Posterior cingulate gyrus (tissue), 11 donors: ENCODE results near the gene MESP2.

Experiments
- DNase-seq, 10 donors: peaks; one replicate each; pipeline versions ENCODE4 v3.0.0 to v3.0.0-alpha.2; 2020 to 2021; ENCODE audit warnings: mixed read lengths in 3 of 10
- intact Hi-C: fragments of 100-400 bp; cut with DNase I; formaldehyde crosslinking; loops from one replicate; pipeline ENCODE4 v1.15.1; 2023

The MESP2 gene

DNA sequence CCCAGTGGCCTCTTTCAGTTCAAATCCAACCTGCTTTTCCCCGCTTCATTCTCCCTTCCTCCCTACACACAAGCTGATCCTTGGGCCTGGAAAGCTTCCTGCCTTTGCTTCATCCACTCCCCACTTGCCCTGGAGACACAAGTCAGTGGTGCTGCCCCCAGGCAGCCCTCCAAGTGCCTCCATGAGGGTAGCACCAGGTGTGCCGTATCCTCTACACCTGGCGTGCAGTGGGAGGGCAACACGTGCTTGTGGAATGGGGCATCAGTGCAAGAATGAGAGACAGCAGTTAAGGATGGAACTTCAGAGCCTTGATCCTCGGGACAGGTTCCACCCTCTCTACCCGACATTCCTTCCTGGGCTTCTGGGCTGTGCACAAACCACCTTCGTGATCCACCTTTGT is 34.7 kb downstream of the MESP2 start:
- intact Hi-C loops = no loop called here

DNA sequence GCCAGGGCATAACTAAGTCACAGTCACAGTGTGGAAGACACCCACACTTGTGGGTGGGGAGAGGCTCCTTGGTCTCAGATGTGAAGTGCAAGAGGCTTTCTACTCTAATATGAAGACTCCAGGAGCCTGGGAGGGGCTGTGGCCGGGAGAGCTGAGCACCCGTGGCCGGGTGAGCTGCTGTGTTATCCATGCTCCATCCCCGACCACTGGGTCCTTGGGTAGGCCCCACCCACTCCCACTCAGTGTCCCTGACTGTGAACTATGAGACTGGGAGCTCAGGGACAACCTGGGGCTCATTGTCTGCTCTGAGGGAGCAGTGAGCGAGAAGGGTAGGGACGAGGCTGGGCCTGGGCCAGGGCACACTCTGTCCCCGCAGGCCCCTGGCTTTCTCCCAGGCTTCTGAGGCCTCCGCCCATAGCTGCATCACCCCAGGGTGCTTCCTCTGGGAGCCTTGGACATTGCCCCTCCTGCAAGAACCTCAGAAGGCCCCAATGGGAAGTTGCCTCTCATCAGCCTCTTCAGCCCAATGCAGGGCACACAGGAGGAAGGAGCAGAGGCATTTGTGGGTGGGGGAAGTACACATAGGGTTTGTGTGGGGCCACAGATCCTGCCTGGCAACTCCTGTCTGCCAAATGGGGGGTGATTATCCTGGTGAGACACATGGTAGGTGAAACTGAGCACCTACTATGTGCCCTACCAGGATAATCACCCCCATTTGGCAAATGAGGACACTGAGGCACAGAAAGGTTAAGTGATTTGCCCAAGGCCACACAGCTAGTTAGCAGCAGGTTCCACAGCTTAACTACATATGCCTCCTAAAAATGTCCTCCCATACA is 36.1 kb downstream of the MESP2 start:
- intact Hi-C loops = no loop called here
- peak in 1 of 10 donors; percentile 44 for DNase-seq

More for the DNA sequence above, 34.7 kb downstream of the MESP2 start:
- DNase-seq = no peak

DNA sequence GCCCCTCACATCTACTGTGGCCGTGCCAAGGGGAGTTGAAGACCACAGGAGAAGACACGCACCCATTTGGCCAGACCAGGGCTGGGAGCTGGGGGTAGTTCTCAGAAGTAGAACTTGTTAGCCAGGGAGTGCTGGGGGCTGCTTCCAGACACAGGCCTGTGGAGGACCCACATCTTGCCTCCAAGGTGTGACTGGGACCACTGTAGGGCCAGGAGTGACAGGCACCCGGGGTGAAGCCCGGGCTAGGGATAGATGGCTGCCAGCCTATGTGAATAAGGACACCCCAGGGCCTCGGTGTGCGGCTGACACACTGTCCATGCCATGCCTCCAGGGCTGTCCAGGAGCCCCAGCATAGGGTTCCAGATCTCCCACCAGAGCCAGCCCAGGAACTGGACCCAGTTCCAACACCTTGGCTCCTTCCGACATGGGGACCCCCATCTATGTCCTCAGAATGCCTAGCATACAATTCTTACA is 36.8 kb downstream of the MESP2 start:
- DNase-seq = peak in 3 of 10 donors; percentile 15 to 62 (median 55)
- intact Hi-C loops = no loop called here

DNA sequence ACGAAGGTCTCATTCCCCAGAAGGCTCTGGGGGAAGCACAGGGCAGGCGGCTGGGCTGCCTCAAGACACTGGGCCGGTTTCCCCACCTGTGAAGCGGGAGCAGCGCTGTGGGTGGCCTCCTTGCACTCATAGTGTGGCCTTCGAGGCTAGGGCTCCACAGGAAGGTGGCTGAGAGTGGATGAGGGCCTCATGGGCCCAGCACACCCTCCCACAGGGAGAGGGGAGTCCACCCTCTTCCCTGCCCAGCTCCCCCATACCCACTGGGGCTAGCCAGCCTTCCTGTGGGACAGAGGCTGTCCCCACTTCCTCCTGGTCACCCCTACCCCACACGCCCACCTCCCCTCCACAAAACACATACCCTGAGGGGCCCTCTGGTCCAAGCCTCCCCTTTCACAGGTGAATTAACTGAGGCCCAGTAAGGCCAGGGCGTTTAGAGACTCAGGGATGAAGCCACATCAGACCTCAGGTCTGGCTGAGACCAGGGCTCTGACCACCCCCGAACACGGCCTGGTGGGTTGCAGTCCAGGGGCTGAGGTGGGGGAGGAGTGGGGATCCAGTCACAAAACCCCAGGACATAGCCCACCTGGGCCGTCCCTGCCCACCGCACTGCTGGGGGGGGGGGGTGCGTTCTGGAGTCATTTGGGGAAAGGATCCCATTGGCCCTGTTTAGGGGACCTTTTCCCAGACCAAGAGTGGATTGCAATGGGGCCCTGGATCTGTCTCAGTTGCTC is 37.4 kb downstream of the MESP2 start:
- intact Hi-C loops = no loop called here
- peak in 2 of 10 donors; percentile 54 to 57 for DNase-seq

DNA sequence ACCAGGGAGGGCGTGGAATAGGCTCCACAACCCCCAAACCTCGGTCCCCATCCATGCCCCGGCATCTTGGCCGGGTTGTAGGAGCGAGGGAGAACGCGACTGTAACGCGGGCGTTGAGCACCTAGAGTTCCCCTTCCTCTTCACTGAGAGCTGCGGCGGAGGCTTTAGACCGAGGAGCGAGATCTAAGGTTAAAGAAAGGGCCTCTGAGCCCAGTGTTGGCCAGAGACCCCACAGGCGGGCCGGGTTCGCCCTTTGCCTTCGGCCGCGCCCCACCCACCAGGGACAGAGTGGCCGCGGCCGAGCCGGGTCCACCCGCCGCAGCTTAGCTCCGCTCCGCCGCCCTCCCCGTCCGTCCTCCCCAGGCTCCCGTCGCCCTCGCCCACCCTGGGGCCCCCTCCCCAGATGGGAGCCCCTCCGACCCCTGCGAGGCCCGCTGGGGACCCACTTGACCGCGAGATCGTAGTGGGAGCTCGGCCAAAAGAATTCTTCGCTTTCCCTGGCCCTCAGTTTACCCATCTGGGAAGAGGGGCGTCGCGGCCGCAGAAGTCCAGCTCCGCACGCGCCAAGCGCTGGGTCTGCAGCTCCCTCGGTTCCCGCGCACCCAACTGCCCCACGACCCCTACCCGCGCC is 38.1 kb downstream of the MESP2 start:
- no peak for DNase-seq
- intact Hi-C loops = no loop called here

DNA sequence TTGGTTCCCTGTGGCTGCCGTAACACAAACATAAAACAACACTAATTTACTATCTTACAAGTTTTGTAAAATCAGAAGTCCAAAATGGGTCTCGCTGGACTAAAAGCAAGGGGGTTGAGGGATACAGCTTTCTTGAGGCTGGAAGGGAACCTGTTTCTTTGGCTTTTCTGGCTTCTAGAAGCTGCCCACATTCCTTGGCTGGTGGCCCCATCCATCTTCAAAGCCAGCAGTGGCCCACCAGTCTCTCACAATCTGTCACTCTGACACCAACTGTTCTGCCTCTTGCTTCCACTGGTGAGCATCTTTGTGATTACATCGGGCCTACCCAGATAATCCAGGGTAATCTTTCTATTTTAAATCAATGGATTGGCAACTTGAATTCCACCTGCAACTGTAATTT is 39.6 kb downstream of the MESP2 start:
- intact Hi-C loops = no loop called here
- DNase-seq = no peak

DNA sequence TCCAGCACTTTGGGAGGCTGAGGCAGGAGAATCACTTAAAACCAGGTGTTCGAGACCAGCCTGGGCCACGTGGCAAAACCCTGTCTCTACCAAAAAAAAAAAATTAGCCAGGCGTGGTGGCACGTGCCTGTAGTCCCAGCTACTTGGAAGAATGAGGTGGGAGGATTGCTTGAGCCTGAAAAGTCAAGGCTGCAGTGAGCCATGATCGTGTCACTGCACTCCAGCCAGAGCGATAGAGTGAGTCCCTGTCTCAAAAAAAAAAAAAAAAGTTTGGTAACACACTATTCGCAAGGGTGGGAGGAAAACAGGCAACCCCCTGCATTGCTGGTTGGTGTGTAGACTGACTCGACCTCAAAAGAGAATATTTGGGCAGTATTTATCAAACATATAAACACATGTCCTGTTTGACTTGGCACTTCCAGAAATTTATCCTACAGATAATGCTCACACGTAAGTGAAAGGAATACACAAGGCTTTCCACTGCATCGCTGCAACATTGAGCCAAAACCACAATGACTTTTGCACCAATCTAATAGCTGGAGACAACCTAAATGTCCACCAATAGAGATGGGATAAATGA is 41.7 kb downstream of the MESP2 start:
- intact Hi-C loops = no loop called here
- DNase-seq = no peak

DNA sequence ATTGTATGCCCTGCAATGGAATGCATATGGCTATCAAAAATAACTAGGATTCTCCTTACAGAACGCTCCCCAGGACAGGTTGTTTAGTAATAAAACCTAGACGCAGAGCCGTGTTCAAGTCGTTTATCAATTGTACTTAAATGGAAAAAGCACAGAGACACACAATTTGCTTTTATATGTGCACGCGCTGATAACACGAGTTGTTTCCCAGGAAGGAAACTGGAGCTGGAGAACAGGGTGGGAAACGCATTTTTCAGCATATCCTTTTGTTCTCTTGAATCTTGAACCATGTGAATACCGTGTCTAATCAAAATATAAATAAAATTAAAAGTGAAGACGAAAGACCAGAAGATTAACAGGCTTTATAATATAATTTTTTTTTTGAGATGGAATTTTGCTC is 42.2 kb downstream of the MESP2 start:
- no peak for DNase-seq
- intact Hi-C loops = no loop called here

DNA sequence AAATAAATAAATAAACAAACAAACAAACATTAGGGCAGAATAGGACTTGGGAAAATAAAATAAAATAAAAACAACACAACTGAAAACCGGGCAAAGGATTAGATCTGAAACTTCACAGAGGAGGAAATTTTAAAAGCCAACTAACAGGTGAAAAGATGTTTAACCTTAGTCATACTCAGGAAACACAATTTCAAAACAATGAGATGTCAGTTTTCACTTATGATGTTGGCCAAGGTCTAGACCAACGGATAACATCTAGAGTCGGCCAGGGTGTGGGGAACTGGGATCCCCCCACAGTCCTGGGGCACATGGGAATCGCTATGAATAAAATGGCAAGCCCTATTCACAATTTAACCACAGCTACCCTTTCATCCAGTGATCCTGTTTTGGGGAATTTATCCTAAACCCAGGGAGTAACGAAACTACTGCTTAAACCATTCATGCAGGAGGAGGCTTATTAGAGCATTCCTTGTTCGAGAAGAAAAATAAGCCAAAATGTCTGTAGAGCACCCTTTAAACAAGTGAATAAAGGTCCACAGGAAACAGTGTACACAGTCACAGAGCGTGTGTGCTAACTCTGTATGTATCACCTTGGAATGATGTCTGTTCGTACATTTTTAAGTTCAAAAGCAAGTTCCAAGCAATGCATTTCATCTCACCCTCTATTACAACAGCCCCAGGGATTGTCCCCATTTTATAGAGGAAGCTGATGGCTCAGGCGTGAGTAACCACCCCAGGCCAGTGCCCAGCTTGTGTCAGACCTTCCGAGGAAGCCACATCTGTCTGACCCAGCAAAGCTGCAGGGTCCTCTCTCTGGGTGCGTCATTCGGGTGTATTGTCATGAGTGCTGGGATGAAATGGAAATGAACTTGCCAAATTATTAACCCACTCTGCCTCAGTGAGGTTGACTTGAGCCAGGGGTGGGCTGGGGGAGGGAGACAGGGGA is 44.8 kb downstream of the MESP2 start:
- intact Hi-C loops = no loop called here
- DNase-seq = no peak

DNA sequence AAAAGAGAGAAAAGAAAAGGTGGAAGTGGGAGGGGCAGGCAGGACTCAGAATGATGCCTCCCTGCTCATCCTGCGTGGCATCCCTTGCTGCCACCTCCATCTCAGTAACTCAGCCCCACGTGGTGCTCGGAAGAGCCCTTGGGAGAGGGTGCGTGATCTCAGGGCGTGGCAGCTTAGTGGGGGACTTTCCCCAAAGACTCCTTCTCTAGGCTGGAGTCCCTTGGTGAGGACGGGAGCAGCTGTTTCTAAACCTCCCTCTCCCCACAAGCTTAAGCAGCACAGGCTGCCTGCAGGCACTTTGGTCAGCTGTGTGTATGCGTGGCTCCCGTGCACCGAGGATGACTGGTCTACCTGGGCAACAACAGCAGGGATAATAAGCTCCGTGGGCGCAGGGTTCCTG is 45.9 kb downstream of the MESP2 start:
- DNase-seq = peak in 1 of 10 donors; percentile 17
- intact Hi-C loops = no loop called here

DNA sequence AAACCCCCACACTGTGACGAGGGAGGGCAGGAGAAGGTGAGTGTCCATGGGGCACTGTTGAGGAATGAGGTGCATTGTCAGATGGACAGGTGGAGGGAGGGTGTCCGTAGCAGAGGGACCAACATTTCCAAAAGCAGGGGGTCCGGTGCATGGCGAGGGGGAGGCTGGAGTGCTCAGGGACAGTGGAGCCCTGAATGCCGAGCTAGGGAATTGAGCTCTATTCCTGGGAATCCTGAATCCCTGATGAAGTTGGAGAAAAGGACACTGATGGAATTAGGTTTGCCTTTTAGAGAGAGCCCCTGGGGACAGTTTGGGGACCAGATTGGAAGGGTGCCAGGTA is 46.4 kb downstream of the MESP2 start:
- peak in 1 of 10 donors; percentile 4 for DNase-seq
- intact Hi-C loops = no loop called here

DNA sequence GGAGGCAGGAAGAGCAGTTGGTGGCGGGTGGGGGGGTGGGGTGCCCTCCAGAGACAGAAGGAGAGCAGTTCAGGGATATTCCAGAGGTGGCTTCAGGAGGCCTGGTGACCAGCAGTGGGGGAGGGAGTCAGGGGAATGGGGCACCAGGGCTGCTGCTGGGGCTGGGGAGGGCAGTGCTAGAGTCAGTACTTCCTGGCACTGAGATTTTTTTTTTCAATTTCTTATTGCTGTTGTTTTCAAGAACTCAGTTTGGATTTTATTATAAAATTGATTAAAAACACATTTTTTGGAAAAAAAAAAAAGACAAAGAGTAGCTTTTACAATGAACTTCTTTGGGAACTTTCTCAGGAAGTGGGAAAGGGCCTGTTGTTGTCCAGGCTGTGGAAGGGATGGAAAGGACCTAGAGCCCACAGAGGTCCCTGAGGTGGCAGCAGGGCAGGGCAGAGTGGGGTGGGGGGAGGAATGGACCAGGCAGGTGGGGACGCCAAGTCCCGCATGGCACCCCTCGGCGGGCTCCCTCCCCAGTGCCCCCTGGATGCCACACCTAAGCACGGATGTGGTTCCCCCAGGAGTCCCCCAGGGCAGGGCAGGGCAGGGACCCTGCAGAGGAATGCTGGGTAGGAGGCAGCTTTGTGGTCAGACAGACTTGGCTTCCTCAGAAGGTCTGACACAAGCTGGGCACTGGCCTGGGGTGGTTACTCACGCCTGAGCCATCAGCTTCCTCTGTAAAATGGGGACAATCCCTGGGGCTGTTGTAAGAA is 47.0 kb downstream of the MESP2 start:
- intact Hi-C loops = no loop called here
- DNase-seq = peak in 1 of 10 donors; percentile 43

DNA sequence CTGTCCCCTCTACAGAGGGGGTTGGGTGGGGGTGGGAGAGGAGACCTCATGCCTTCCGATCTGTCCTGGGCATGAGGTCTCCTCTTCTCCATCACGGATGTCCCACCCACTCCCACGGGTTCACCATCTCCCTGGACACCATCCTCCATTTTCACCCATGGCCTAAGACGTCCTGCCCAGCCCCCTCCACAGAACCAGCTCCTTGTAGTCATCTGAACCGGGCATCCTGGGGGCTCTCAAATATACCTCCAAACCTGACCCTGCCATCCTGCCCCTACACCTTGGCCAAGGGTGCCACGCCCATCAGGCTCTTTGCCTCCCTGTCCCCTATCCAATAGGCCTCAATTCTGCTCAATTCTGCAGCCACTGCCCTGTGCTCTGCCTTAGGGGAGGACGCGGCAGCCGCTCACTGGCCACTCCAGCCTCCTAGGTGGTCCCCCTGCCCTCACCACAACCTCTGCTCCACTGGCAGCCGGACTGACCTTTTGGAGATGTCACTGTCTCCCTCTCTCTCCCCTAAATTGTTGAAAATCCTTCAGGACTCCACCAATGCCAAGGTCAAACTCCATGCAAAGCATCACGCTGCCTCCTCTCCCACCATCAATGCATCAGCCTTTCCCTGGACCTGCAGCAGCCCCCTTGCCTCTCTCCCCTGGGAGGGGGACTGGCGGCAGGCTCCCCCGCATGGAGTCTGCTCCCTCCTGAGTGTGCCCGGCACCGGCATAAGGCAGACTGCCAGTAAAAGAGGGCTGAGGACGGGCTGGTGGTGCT is 47.9 kb downstream of the MESP2 start:
- intact Hi-C loops = no loop called here
- peak in 1 of 10 donors; percentile 40 for DNase-seq

DNA sequence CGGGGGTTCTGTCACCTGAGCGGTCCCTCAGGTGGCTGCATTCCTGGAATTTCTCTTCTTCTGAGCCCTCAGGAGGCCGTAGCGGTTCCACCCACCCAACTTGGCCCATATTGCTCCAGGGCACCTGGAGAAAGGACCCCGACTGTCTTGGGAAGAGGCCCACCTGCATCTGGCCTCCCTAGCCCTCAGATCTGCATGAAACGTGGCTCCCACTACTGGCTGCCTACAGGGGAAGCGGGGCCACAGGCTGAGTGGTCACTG is 48.4 kb downstream of the MESP2 start:
- intact Hi-C loops = no loop called here
- DNase-seq = no peak

DNA sequence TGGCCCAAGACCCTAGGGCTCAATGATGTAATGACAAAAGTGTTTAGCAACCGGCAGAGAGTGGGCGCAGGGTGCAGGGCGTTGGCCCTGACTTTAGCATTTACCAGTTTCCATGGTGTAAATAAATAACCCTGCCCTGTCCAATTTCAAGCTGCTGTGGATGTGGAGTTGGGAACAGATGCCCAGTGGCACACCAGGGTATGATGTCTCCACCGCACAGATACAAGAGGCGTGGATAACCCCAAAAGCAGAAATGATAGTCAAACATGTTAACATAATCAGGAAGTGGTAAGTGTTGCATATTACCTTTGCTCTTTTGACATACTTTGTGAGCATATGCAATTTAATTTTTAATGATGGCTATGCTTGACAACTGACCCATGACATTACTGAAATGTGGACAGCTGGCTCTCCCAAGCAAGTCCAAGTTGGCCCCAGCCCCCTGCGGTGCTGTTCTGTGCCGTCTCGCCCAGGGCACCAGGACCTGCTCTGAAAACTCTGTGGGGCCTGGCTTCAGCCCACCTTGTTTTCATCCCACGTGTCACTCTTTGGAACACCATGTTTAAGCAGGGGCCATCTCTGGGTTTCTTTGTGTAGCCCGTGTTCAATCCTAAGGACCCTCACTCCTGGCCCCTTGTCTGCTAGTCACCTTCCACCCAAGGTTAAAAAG is 49.3 kb downstream of the MESP2 start:
- intact Hi-C loops = no loop called here
- peak in 1 of 10 donors; percentile 35 for DNase-seq

DNA sequence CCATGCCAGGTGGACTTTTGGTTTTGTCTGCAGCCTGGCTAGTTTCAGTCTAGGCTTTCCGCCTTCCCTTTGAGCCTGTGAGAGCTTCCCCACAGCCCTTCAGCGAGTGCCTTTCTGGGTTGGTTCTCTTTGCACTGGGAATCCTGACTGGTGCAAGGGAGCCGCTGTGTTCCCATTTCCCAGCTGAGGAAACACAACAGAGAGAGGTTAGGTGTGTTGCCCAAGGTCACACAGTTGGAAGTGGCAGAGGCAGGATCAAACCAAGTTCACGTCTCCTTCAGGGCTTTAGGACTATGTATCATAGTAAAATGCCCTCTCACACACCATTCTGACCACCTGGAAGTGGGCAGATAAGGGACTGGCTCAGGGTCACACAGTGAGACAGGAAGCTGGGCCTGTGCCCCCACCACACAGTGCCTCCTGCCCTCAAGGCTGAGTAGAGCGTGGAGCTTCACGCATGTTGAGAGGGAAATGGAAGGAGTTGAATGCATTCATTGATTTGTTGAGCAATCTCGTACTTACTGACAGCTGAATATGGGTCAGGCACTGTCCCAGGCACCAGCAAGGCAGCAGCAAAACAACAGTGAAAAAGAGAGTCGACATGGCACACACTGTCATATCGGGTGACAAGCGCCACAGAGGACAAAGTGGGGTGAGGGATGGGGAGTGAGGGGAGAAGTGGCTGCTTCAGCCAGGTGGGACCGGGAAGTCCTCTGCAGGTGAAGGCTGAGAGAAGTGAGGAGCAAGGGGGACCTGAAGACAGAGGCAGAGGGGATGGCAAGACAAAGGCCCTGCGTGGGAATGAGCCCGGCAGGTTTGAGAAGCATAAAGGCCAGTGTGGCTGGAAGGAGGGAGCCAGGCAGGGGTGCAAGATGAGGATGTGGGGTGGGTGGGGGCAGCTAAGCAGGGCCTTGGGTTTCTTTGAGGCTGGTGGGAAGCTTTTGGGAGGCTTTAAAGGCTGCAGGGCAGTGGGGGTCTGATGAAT is 50.8 kb downstream of the MESP2 start:
- intact Hi-C loops = no loop called here
- DNase-seq = peak in 1 of 10 donors; percentile 39

DNA sequence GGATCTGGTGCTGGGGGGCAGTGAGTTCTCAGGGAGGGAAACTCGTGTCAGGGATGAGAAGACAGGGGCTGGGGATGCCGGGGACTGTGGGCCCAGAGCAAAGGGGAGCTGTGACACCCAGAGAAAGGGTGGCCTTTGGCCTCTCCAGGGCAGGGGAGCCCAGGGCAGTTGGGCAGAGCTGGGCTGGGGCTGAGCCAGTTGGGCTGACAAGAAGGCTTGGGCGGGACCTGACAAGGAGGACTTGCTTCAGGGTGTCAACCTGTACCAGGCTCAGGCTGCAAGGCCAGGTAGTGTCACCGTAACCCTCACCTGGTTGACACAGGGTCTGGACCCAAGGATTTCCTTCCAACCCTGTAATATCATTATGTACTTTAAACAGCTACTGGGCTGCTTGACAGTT is 51.7 kb downstream of the MESP2 start:
- no peak for DNase-seq
- intact Hi-C loops = no loop called here
